Measurements from ENCODE around the gene CNGA1.

- TF ChIP-seq CTCF (IDR thresholded peaks at IDR 0.05) (no peak), POLR2A (IDR thresholded peaks at IDR 0.05) (no peak), POLR2AphosphoS5 (IDR thresholded peaks at IDR 0.05) (no peak)
Measured at GRCh38 chr4:48032721-48033120, 16.2 kb upstream of the CNGA1 start.
